KOPT-K1 (cell line): ENCODE measurements around the gene KIAA2012.

Experiments used
- H3K27ac ChIP-seq: fragments of 200-600 bp; sonication (generic); 2 replicates; pipeline ENCODE4 v1.5.1; 2016; ENCODE audit warnings: antibody characterized with exemption, mild to moderate bottlenecking, low read depth, low read length; ENCODE audit not compliant: poor library complexity, severe bottlenecking
- H3K36me3 ChIP-seq: fragments of 200-600 bp; sonication (generic); 2 replicates; pipeline ENCODE4 v1.5.1; 2017; ENCODE audit warnings: antibody characterized with exemption, mild to moderate bottlenecking, low read length, moderate library complexity; ENCODE audit not compliant: insufficient read depth
- H3K9me3 ChIP-seq: fragments of 200-600 bp; sonication (generic); 2 replicates; pipeline ENCODE4 v1.5.1; 2017; ENCODE audit warnings: antibody characterized with exemption, low read length, mild to moderate bottlenecking; ENCODE audit not compliant: insufficient read depth, poor library complexity, severe bottlenecking

Gene KIAA2012

GRCh38 chr2:202072737-202073401 is at the start of gene KIAA2012:
KIAA2012 (plus strand) TSS chr2:202073255; CDS start chr2:202073628, 373 bp downstream.
- Histone ChIP-seq H3K27ac (no peak within 1 kb of the TSS), H3K9me3 (no peaks in the 10 kb centered on the region), H3K36me3 (no peaks in the 10 kb centered on the region)

DNA sequence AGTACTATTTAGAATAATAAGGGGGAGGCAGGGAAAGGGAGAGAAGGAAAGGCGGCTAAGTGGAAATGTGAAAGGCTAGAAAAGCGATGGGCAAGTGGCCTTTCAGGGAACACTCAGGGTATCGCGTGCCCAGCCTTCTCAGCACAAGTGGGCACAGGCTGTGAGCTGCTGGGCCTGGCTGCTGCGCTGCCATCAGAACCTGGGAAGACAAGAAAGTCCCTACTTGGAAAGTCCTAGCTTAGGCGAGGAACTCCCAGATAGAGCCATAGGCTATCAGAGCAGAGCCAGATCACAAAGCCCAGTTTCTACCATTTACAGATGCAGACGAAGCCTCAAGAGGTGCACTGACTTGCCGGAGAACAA is 49.2 kb upstream of the KIAA2012 start:
- no peaks in the 10 kb centered on the region for H3K9me3 ChIP-seq
- H3K36me3 ChIP-seq, result no peaks in the 10 kb centered on the region
- no peak overlapping the region for H3K27ac ChIP-seq

GRCh38 chr2:202024871-202025270 is 48.2 kb upstream of the KIAA2012 start:
- no peak overlapping the region for H3K27ac ChIP-seq
- H3K9me3 ChIP-seq, result no peaks in the 10 kb centered on the region
- H3K36me3 ChIP-seq, result no peaks in the 10 kb centered on the region

DNA sequence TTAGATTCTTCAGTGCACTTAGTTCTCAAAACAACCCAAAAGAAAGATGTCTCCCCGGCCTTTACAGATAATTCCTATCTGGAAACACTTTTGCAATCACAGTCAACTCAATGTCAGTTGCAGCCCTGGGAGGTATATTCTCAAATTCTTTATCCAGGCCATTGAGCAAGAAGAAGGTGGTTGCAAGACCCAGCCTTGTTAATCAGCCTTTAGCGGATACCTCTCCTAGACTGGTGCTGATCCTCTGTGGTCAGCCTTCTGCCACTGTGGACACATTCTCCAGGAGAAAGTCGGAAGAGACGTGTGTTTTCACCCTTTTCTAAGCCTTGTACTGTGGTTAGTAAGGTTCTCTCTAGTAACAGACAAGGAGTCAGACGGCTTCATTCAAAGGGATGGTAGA is 47.2 kb upstream of the KIAA2012 start:
- no peaks in the 10 kb centered on the region for H3K9me3 ChIP-seq
- no peaks in the 10 kb centered on the region for H3K36me3 ChIP-seq
- no peak overlapping the region for H3K27ac ChIP-seq

- Histone ChIP-seq H3K27ac (no peak overlapping the region), H3K9me3 (no peaks in the 10 kb centered on the region)
Measured at GRCh38 chr2:202026507-202026906, 46.5 kb upstream of the KIAA2012 start.

DNA sequence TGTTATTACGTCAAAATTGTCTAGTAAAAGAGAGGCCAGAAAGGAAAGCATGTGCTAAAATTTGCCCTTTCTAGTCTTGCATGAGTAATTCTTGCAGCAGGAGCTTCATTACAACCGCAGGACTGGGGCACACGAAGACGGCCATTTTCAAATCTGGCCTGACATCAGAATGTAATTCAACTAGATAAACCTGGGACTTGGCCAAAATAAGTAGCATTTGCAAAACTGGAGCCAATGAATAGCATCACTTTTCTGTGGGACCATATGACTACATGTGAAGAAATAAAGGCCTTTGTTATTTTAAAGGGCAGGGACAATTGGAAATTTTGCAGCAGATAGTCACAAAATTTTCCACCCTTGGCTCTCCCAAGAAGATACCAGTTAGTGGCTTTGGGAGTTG is 42.4 kb upstream of the KIAA2012 start:
- Histone ChIP-seq H3K27ac (no peak overlapping the region), H3K36me3 (no peaks in the 10 kb centered on the region), H3K9me3 (no peaks in the 10 kb centered on the region)

More at GRCh38 chr2:202026507-202026906, 46.5 kb upstream of the KIAA2012 start:
- H3K36me3 ChIP-seq, result no peaks in the 10 kb centered on the region

GRCh38 chr2:202031246-202031951 is 41.7 kb upstream of the KIAA2012 start:
- H3K27ac ChIP-seq, result no peak overlapping the region
- H3K36me3 ChIP-seq, result no peaks in the 10 kb centered on the region
- H3K9me3 ChIP-seq, result no peaks in the 10 kb centered on the region

DNA sequence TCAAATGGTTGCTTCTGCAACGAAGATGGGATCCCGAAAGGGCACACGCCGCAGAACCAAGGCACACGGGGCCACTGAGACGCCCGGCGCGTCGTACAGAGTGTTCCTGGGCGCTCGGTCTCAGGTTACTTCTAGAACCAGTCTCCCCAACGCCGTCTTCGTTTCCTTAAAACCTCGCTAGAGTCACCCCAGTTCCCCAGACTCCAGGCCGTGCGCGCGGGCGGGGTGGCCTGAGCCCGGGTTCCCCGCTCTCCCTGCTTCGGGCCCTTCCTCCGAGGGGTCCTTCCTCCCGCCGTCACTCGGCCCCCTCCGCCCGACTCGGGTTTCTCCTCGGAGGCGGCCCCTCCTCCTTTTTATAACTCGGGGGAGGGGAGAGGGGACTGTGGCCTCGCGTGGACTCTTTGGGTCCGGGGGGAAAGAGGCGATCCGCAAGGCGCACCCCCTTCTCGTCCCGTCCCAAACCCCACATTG is 40.2 kb upstream of the KIAA2012 start:
- Histone ChIP-seq H3K36me3 (no peaks in the 10 kb centered on the region), H3K27ac (no peak overlapping the region), H3K9me3 (no peaks in the 10 kb centered on the region)

- no peak within 1 kb of the TSS for H3K27ac ChIP-seq
Measured at GRCh38 chr2:202033317-202034248, 39.5 kb upstream of the KIAA2012 start, which contains the start of gene FZD7. FZD7 (plus strand) TSS chr2:202033855; CDS start chr2:202034648, 793 bp downstream.

GRCh38 chr2:202034249-202035088 is 38.6 kb upstream of the KIAA2012 start:
- H3K36me3 ChIP-seq, result no peaks in the 10 kb centered on the region

More at GRCh38 chr2:202033317-202034248, 39.5 kb upstream of the KIAA2012 start, which contains the start of gene FZD7:
- Histone ChIP-seq H3K9me3 (no peaks in the 10 kb centered on the region), H3K36me3 (no peaks in the 10 kb centered on the region)

GRCh38 chr2:202035089-202035940 is 37.7 kb upstream of the KIAA2012 start:
- H3K9me3 ChIP-seq, result no peaks in the 10 kb centered on the region
- no peaks in the 10 kb centered on the region for H3K36me3 ChIP-seq
- H3K27ac ChIP-seq, result no peak overlapping the region

More at GRCh38 chr2:202034249-202035088, 38.6 kb upstream of the KIAA2012 start:
- Histone ChIP-seq H3K9me3 (no peaks in the 10 kb centered on the region), H3K27ac (no peak overlapping the region)

DNA sequence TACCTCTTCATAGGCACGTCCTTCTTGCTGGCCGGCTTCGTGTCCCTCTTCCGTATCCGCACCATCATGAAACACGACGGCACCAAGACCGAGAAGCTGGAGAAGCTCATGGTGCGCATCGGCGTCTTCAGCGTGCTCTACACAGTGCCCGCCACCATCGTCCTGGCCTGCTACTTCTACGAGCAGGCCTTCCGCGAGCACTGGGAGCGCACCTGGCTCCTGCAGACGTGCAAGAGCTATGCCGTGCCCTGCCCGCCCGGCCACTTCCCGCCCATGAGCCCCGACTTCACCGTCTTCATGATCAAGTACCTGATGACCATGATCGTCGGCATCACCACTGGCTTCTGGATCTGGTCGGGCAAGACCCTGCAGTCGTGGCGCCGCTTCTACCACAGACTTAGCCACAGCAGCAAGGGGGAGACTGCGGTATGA is 37.1 kb upstream of the KIAA2012 start:
- Histone ChIP-seq H3K27ac (no peak overlapping the region), H3K36me3 (no peaks in the 10 kb centered on the region), H3K9me3 (no peaks in the 10 kb centered on the region)

- Histone ChIP-seq H3K9me3 (no peaks in the 10 kb centered on the region), H3K27ac (no peak overlapping the region), H3K36me3 (no peaks in the 10 kb centered on the region)
Measured at GRCh38 chr2:202036601-202037037, 36.4 kb upstream of the KIAA2012 start.
